B cell (primary cell): Measurements from ENCODE around the gene NDUFB10. TPM values are rescaled to one million over a fixed set of nuclear protein-coding genes. Genes with fewer than 3 reads are reported as not detected.

ENCODE experiments used
- ATAC-seq: fragments of 200-7000 bp; cut with Tn5 transposase; one replicate; pipeline ENCODE4 v1.10.0; 2021; ENCODE audit warnings: low read depth, mild to moderate bottlenecking, moderate number of reproducible peaks, moderate library complexity
- CTCF ChIA-PET: fragments of 350-600 bp; sonication (Branson Sonifier 250); formaldehyde crosslinking; loops from one replicate; lab custom pipeline; 2021; ENCODE audit warnings: antibody characterized with exemption, inconsistent platforms; lab: Charles Lee
- POLR2A ChIA-PET: fragments of 350-600 bp; sonication (Branson Sonifier 250); formaldehyde crosslinking; loops from one replicate; lab custom pipeline; 2021; ENCODE audit warnings: antibody characterized with exemption; lab: Charles Lee
- DNase-seq: peaks from one replicate; pipeline ENCODE4 v3.0.0; 2013
- H2AFZ ChIP-seq: 2 replicates; pipeline ENCODE4 v1.6.1; 2012; ENCODE audit warnings: mild to moderate bottlenecking, low read depth, low read length; ENCODE audit not compliant: insufficient read depth, poor library complexity, severe bottlenecking
- H3K27ac ChIP-seq, 2 donors: 1 replicate in 1 of 2; 2 replicates in 1 of 2; pipeline ENCODE4 v1.5.1; 2012 to 2013; ENCODE audit warnings: low read length in 2 of 2, mild to moderate bottlenecking in 2 of 2, moderate library complexity in 1 of 2
- H3K27me3 ChIP-seq, 4 experiments: fragments of 200-600 bp in 1 of 4; sonication (generic) in 1 of 4; replicated peaks in 1 of 4; 1 replicate in 2 of 4; 2 replicates in 2 of 4; pipeline versions ENCODE4 v1.6.1 to v1.7.0; 2013 to 2016; ENCODE audit warnings: low read length in 3 of 4, mild to moderate bottlenecking in 2 of 4, mixed read lengths in 1 of 4, moderate library complexity in 1 of 4; ENCODE audit not compliant: insufficient read depth in 4 of 4, control insufficient read depth in 3 of 4; ENCODE audit errors: control extremely low read depth in 1 of 4
- H3K36me3 ChIP-seq, 2 experiments: replicated peaks in 1 of 2; 1 replicate in 1 of 2; 2 replicates in 1 of 2; pipeline versions ENCODE4 v1.6.1 to v1.7.1; 2013; ENCODE audit warnings: low read length in 1 of 2; ENCODE audit not compliant: insufficient read depth in 2 of 2, control insufficient read depth in 1 of 2; ENCODE audit errors: control extremely low read depth in 1 of 2, extremely low read depth in 1 of 2
- H3K4me1 ChIP-seq, 2 donors: fragments of 200-600 bp in 1 of 2; sonication (generic) in 1 of 2; 1 replicate in 1 of 2; 2 replicates in 1 of 2; pipeline versions ENCODE4 v1.5.1 to v1.6.1; 2013 to 2017; ENCODE audit warnings: low read length in 2 of 2; ENCODE audit not compliant: control insufficient read depth in 2 of 2, insufficient read depth in 2 of 2
- H3K4me2 ChIP-seq: replicated peaks from 2 replicates; pipeline ENCODE3; 2012; ENCODE audit warnings: mild to moderate bottlenecking, low read depth, low read length; ENCODE audit not compliant: poor library complexity, severe bottlenecking
- H3K4me3 ChIP-seq, 5 experiments: fragments of 200-600 bp in 1 of 5; sonication (generic) in 1 of 5; 1 replicate in 3 of 5; 2 replicates in 2 of 5; pipeline versions ENCODE4 v1.5.1 to v1.7.0; 2011 to 2016; ENCODE audit warnings: low read length in 4 of 5, mild to moderate bottlenecking in 4 of 5, low read depth in 2 of 5, control low read depth in 1 of 5, moderate library complexity in 1 of 5; ENCODE audit not compliant: insufficient read depth in 1 of 5; ENCODE audit errors: control extremely low read depth in 1 of 5, extremely low read depth in 1 of 5
- H3K79me2 ChIP-seq: fragments of 200-600 bp; sonication (generic); one replicate; pipeline ENCODE4 v1.6.0; 2016; ENCODE audit warnings: low read length; ENCODE audit not compliant: control insufficient read depth, insufficient read depth
- H3K9ac ChIP-seq: fragments of 200-600 bp; sonication (generic); 2 replicates; pipeline ENCODE4 v1.6.1; 2017; ENCODE audit warnings: mild to moderate bottlenecking, low read length, moderate library complexity
- H3K9me3 ChIP-seq, 3 donors: one replicate each; pipeline versions ENCODE4 v1.6.1 to v1.7.1; 2013; ENCODE audit warnings: low read length in 2 of 3; ENCODE audit not compliant: control insufficient read depth in 2 of 3, insufficient read depth in 1 of 3; ENCODE audit errors: control extremely low read depth in 1 of 3
- H4K20me1 ChIP-seq: 2 replicates; pipeline ENCODE4 v1.6.0; 2012; ENCODE audit warnings: mild to moderate bottlenecking, low read length; ENCODE audit not compliant: insufficient read depth, control insufficient read depth, poor library complexity, severe bottlenecking
- H3K27ac Mint-ChIP-seq: one replicate; pipeline ENCODE4 v1.8.0; 2021; ENCODE audit warnings: mixed read lengths
- H3K27me3 Mint-ChIP-seq: one replicate; pipeline ENCODE4 v1.8.0; 2021; ENCODE audit warnings: mixed read lengths
- H3K4me1 Mint-ChIP-seq: one replicate; pipeline ENCODE4 v1.8.0; 2021; ENCODE audit warnings: mixed read lengths
- H3K4me3 Mint-ChIP-seq: one replicate; pipeline ENCODE4 v1.8.0; 2021; ENCODE audit warnings: mixed read lengths
- H3K9me3 Mint-ChIP-seq: one replicate; pipeline ENCODE4 v1.8.0; 2022; ENCODE audit warnings: mixed read lengths; ENCODE audit not compliant: insufficient read depth
- CTCF ChIP-seq: fragments of 200-600 bp; IDR thresholded peaks from one replicate; pipeline ENCODE4 v1.8.0; 2022; ENCODE audit warnings: antibody characterized with exemption, mild to moderate bottlenecking
- EZH2 ChIP-seq: IDR thresholded peaks from 2 replicates; pipeline ENCODE4 v1.6.1; 2012; ENCODE audit warnings: borderline replicate concordance, low read depth, mild to moderate bottlenecking, moderate library complexity, low read length; ENCODE audit not compliant: insufficient read depth, poor library complexity, severe bottlenecking
- WGBS: methylation state at CpG from one replicate; pipeline ENCODE4 v1.1.5; 2013; ENCODE audit warnings: missing lambda C conversion rate; ENCODE audit not compliant: insufficient coverage; 5-methylcytosine and 5-hydroxymethylcytosine counted together
- intact Hi-C: fragments of 100-400 bp; cut with micrococcal nuclease; formaldehyde crosslinking; loops from one replicate; pipeline ENCODE4 v1.10.0; 2022
- polyA plus RNA-seq: library from polyadenylated mRNA; depleted of rRNA; stranded (reverse); fragments of >200 nt; gene quantifications from 2 replicates; pipeline ENCODE4 v1.2.3, GENCODE V29; 2012
- total RNA-seq, 2 donors: library from RNA; stranded (reverse); fragments of 120-200 nt in 1 of 2; gene quantifications; 1 replicate in 1 of 2; 2 replicates in 1 of 2; pipeline versions ENCODE4 v1.2.3 to v1.2.4, GENCODE V29; 2013 to 2022

The NDUFB10 gene
- total and polyA plus RNA-seq, 2 donors (not counting 1 experiment from before 2014, with no cell fraction given) = 70.4 to 92.6 TPM

- TF ChIP-seq CTCF (no peak), EZH2 (no peak)
- Histone ChIP-seq H3K4me2 (no peak overlapping the region), H3K9me3 (no peaks in the 10 kb centered on the region), H3K4me1 (peaks cover 14 to 19% of the 10 kb centered on the region in 2 donors), H3K27ac (no peak overlapping the region), H3K9ac (no peak overlapping the region), H3K36me3 (no peaks in the 10 kb centered on the region), H3K27me3 (no peaks in the 10 kb centered on the region), H2AFZ (no peak overlapping the region), H3K79me2 (no peaks in the 10 kb centered on the region), H3K4me3 (no peak overlapping the region), H4K20me1 (no peaks in the 10 kb centered on the region)
- peaks cover 21% of the 10 kb centered on the region for H3K4me1 Mint-ChIP-seq
- H3K9me3 Mint-ChIP-seq = no peaks in the 10 kb centered on the region
- H3K27ac Mint-ChIP-seq = no peak overlapping the region
- intact Hi-C loops = loop anchor here (10.0 kb wide), 1 partner anchor 50 kb away; no protein-coding TSS in a partner anchor
- DNase-seq = no peak
- peak overlapping the region; percentile 45 for H3K4me3 Mint-ChIP-seq
- WGBS = 87% methylated on average over 12 of the region's 21 CpGs
- POLR2A ChIA-PET = no interaction called here
- H3K27me3 Mint-ChIP-seq = no peaks in the 10 kb centered on the region
- no peak for ATAC-seq
- CTCF ChIA-PET = interaction anchor here (1.6 kb wide), 1 partner anchor 16 kb away, joined by 7 read pairs; no protein-coding TSS in a partner anchor
These were observed 14.6 kb upstream of the NDUFB10 start for GRCh38 chr16:1944612-1945199.
